ENCODE measurements around the gene KRTAP1-3.
"Not testable (repeated sequence)": the region's sequence is repeated elsewhere in the genome, so short reads cannot be mapped to it uniquely, and the experiment has no call there.

KRTAP1-3 gene

GRCh38 chr17:41012326-41013120, 22.2 kb downstream of the KRTAP1-3 start:
- in situ Hi-C loops (cut with MboI; ENCODE audit: low sequenced_read_pairs): no loop called here

DNA sequence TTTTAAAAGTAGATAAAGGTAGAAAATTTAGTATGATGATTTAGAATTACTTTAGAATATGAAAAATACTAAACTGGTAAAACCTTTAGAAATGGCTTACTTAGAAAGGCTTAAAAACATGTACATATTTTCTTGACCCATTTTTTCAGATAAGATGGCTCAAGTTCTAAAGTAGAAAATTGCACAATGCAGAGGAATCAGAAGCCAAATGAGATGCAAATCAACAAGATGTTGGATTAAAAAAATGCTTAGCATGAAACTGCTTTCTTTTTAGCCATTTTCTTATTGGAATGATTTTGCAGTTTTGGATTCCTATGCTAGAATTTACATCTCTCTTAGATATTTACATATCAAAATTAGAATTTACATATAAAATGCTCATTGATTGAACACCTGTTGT, 24.2 kb downstream of the KRTAP1-3 start:
- in situ Hi-C loops (cut with MboI; ENCODE audit: low sequenced_read_pairs): no loop called here

- in situ Hi-C loops (cut with MboI; ENCODE audit: low sequenced_read_pairs): no loop called here
Measured at GRCh38 chr17:41009936-41010335, 24.7 kb downstream of the KRTAP1-3 start.

- in situ Hi-C loops (cut with MboI; ENCODE audit: low sequenced_read_pairs): no loop called here
Measured at GRCh38 chr17:41009301-41009760, 25.3 kb downstream of the KRTAP1-3 start.

- in situ Hi-C loops (cut with MboI; ENCODE audit: low sequenced_read_pairs): no loop called here
Measured at GRCh38 chr17:41008811-41009210, 25.9 kb downstream of the KRTAP1-3 start, which contains the start of gene KRTAP3-1. Gene KRTAP3-1, minus strand, starts transcription at chr17:41009128. Its CDS starts 54 bp downstream, at chr17:41009074.

- in situ Hi-C loops (cut with MboI; ENCODE audit: low sequenced_read_pairs): no loop called here
Measured at GRCh38 chr17:41004397-41004796, 30.3 kb downstream of the KRTAP1-3 start.

- in situ Hi-C loops (cut with MboI; ENCODE audit: low sequenced_read_pairs): no loop called here
Measured at GRCh38 chr17:41003926-41004325, 30.7 kb downstream of the KRTAP1-3 start.

GRCh38 chr17:41002814-41003213, 31.9 kb downstream of the KRTAP1-3 start:
- in situ Hi-C loops (cut with MboI; ENCODE audit: low sequenced_read_pairs): no loop called here

DNA sequence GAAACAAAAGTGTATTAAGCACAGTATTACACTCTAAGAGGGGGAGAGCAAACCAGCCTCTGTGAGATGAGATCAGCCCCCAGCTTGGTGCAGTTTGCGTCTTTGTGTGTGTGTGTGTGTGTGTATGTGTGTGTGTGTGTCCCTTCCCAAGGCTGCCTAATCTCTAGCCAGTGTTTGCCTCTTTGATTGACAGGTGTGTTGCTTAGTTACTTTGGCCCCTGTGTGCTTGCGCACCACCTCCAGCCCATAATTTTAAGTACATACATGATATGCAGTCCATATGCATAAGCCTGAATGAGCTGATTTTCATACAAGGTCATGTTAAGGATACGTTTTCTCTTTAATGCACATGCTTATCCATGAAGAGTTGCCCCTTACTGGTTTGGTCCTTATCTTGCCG, 32.9 kb downstream of the KRTAP1-3 start:
- in situ Hi-C loops (cut with MboI; ENCODE audit: low sequenced_read_pairs): no loop called here

- in situ Hi-C loops (cut with MboI; ENCODE audit: low sequenced_read_pairs): not testable (repeated sequence)
Measured at GRCh38 chr17:40999563-40999962, 35.1 kb downstream of the KRTAP1-3 start, which contains the start of gene KRTAP3-2. Gene KRTAP3-2, minus strand, starts transcription at chr17:40999906. Its CDS starts 53 bp downstream, at chr17:40999853.

GRCh38 chr17:40997361-40997760, 37.3 kb downstream of the KRTAP1-3 start:
- in situ Hi-C loops (cut with MboI; ENCODE audit: low sequenced_read_pairs): no loop called here

GRCh38 chr17:40996829-40997228, 37.8 kb downstream of the KRTAP1-3 start:
- in situ Hi-C loops (cut with MboI; ENCODE audit: low sequenced_read_pairs): no loop called here

- in situ Hi-C loops (cut with MboI; ENCODE audit: low sequenced_read_pairs): no loop called here
Measured at GRCh38 chr17:40995116-40995515, 39.6 kb downstream of the KRTAP1-3 start.

DNA sequence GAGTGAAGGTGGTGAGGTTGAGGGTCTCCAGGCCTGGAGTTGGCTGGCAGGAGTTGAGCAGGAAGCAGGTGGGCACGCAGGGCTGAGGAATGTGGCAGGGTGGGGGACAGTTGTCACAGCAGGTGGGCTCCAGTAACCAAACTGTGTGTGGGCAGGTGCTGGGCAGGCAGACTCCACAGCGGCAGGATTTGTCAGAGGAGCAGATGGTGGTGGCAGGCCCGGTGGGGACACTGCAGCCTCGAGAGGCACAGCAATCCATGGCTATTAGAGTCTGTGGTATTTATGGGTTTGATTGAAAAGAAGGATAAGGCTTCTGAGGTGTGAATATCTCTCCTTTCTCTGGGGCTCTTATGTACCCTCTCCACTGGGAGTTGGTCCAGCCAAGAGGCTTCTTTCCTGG, 40.8 kb downstream of the KRTAP1-3 start, which contains the start of gene KRTAP3-3:
Gene KRTAP3-3, minus strand, starts transcription at position 326 of the 400 bp plus-strand sequence. Its CDS starts 67 bp downstream, at position 259.
- in situ Hi-C loops (cut with MboI; ENCODE audit: low sequenced_read_pairs): no loop called here

DNA sequence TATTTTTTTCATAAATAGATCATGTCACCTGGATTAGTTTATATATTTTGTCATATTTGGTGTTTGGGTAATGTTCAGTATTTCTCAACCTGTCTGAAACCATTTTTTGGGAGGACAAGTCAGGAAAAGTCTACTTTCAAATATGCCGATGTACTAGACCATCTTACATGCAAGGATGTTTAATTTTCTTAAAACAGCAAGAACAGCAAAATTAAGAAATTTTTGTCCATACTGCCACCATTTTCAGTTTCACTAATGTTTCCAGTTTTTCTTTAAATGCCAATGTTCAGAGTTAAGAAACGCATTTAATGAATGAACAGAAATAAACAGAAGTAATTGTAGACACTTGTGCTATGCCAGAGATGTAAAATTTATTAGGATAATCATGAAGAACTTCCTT, 41.6 kb downstream of the KRTAP1-3 start:
- in situ Hi-C loops (cut with MboI; ENCODE audit: low sequenced_read_pairs): no loop called here

- in situ Hi-C loops (cut with MboI; ENCODE audit: low sequenced_read_pairs): no loop called here
Measured at GRCh38 chr17:40992666-40993065, 42.0 kb downstream of the KRTAP1-3 start.

GRCh38 chr17:40986920-40987319, 47.8 kb downstream of the KRTAP1-3 start:
- in situ Hi-C loops (cut with MboI; ENCODE audit: low sequenced_read_pairs): no loop called here

GRCh38 chr17:40984226-40984625, 50.4 kb downstream of the KRTAP1-3 start, which contains the start of gene KRT40:
Gene KRT40, minus strand, starts transcription at chr17:40984326. Its CDS starts 53 bp downstream, at chr17:40984273.
- in situ Hi-C loops (cut with MboI; ENCODE audit: low sequenced_read_pairs): no loop called here
